ENCODE measurements around the gene KLHL34.

DNA sequence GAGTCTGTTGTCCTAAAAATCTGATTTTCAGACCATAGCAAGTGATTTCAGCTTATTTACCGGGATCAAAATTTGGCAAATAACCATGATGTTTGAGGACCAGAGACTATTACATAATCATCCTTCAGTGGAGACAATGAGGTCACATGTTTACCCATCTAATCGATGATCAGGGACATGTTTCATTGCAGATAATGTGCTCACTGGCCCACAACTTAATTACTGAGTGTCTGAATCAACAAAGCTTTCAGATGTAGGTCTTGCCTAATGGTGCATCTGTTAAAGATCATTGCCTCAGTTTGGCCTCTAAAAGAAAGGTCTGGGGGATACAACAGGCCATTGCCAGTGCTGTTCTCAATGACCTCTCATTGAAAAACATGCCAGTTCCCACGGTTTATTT is 42.8 kb upstream of the KLHL34 start:
- TF ChIP-seq BCL11A (tag by site-specific recombination; IDR thresholded peaks at IDR 0.05; ENCODE audit: low read depth) (no peak), TSHZ1 (tag by site-specific recombination; IDR thresholded peaks at IDR 0.05; ENCODE audit: borderline replicate concordance) (no peak), CTCF (tag by site-specific recombination; IDR thresholded peaks at IDR 0.05) (no peak), ZNF610 (tag by site-specific recombination; IDR thresholded peaks at IDR 0.05; ENCODE audit: borderline replicate concordance) (no peak), TCF7L2 (IDR thresholded peaks at IDR 0.05; ENCODE audit: borderline replicate concordance, low read depth, low read length) (no peak), ZNF221 (tag by site-specific recombination; IDR thresholded peaks at IDR 0.05; ENCODE audit: borderline replicate concordance) (no peak), ZNF280C (tag by site-specific recombination; IDR thresholded peaks at IDR 0.05) (no peak)

Data from HEK293 (cell line).